ENCODE measurements around the gene RNF7. TPM values are rescaled to one million over a fixed set of nuclear protein-coding genes. Genes with fewer than 3 reads are reported as not detected.

Gene RNF7
- total and polyA plus RNA-seq, 2 of the 4 experiments (the other 2 are of a cell fraction) = 98.7 to 149 TPM

GRCh38 chr3:141740349-141740748 is 2.3 kb downstream of the RNF7 start:
- Histone ChIP-seq H3K27me3 (ENCODE audit: control insufficient read depth, insufficient read depth, low read length) (no peaks in the 10 kb centered on the region), H3K4ac (ENCODE audit: low read depth, low read length) (no peak overlapping the region), H2BK20ac (ENCODE audit: low read depth, low read length) (no peak overlapping the region), H4K5ac (ENCODE audit: low read depth, low read length) (no peak overlapping the region), H3K18ac (ENCODE audit: low read depth, low read length) (no peak overlapping the region), H2BK120ac (ENCODE audit: low read depth, low read length) (no peak overlapping the region), H4K91ac (ENCODE audit: insufficient read depth, low read depth, low read length) (no peak overlapping the region), H2AFZ (replicated peaks; ENCODE audit: low read length, poor library complexity) (no peak overlapping the region), H3K9me3 (ENCODE audit: control insufficient read depth, insufficient read depth, low read length) (no peaks in the 10 kb centered on the region), H3K4me3 (ENCODE audit: insufficient read depth, low read depth, low read length) (no peak overlapping the region), H4K20me1 (ENCODE audit: insufficient read depth, low read length) (peaks cover 39% of the 10 kb centered on the region), H3K14ac (replicated peaks; ENCODE audit: low read depth, low read length) (no peak overlapping the region), H3K4me1 (ENCODE audit: control insufficient read depth, insufficient read depth, low read length) (peaks cover 9% of the 10 kb centered on the region), H2AK5ac (ENCODE audit: low read depth, low read length) (no peak overlapping the region), H3K4me2 (ENCODE audit: low read depth, low read length) (peak overlapping the region; percentile 45; the same call in 1 of the 2 replicates), H3K27ac (ENCODE audit: insufficient read depth, low read length) (no peak overlapping the region), H2AK9ac (replicated peaks; ENCODE audit: low read depth, low read length, poor library complexity) (no peak overlapping the region), H2BK5ac (ENCODE audit: low read depth, low read length, poor library complexity, severe bottlenecking) (no peak overlapping the region), H3K23ac (ENCODE audit: low read depth, low read length) (no peak overlapping the region), H3K9me1 (ENCODE audit: insufficient read depth, low read length) (peaks cover 7% of the 10 kb centered on the region; the same call in 1 of the 2 replicates), H3K36me3 (ENCODE audit: control insufficient read depth, insufficient read depth, low read length) (peaks cover 8% of the 10 kb centered on the region), H3K9ac (ENCODE audit: low read depth, low read length) (no peak overlapping the region), H4K8ac (ENCODE audit: low read depth in 2 of 2, low read length in 2 of 2) (no peak overlapping the region), H3K79me1 (ENCODE audit: low read depth in 1 of 2, low read length in 2 of 2) (peaks cover 3 to 34% of the 10 kb centered on the region in 2 experiments), H3K56ac (ENCODE audit: extremely low read depth, insufficient read depth, low read length) (no peak overlapping the region), H2BK15ac (ENCODE audit: low read depth, low read length) (no peak overlapping the region)
- intact Hi-C loops (cut with micrococcal nuclease) = loop anchor here (5.0 kb wide), 1 partner anchor 537 kb away; no protein-coding TSS in a partner anchor
- dilution Hi-C loops (cut with HindIII; ENCODE audit: low sequenced_read_pairs, unreplicated experiment) = no loop called here
- POLR2A ChIA-PET (ENCODE audit: unreplicated experiment) = interaction anchor here (0.6 kb wide), 1 partner anchor 80 kb away, joined by 16 read pairs; no protein-coding TSS in a partner anchor
- ATAC-seq (ENCODE audit: low read depth) (no peak), DNase-seq (no peak)
- TF ChIP-seq RAD21 (IDR thresholded peaks at IDR 0.05; ENCODE audit: low read length) = no peak
- no peak for TF ChIP-seq MAFK (IDR thresholded peaks at IDR 0.05; ENCODE audit: low read depth, low read length)
- no peak for TF ChIP-seq SMC3 (IDR thresholded peaks at IDR 0.05; ENCODE audit: low read depth, low read length)
- no peak for TF ChIP-seq RCOR1 (IDR thresholded peaks at IDR 0.05; ENCODE audit: insufficient replicate concordance, low read length)
- TF ChIP-seq CTCF (conservative IDR thresholded peaks at IDR 0.05; ENCODE audit: low read depth, low read length) = no peak
- TF ChIP-seq FOS (IDR thresholded peaks at IDR 0.05; ENCODE audit: low read depth, low read length) = no peak
- no peak for TF ChIP-seq POLR2A (IDR thresholded peaks at IDR 0.05; ENCODE audit: low read depth, low read length)
- TF ChIP-seq CHD1 (IDR thresholded peaks at IDR 0.05; ENCODE audit: low read depth, low read length) = no peak
- TF ChIP-seq MAZ (IDR thresholded peaks at IDR 0.05; ENCODE audit: borderline replicate concordance, low read depth, low read length) = no peak
- no peak for TF ChIP-seq CEBPB (IDR thresholded peaks at IDR 0.05; ENCODE audit: low read depth, low read length)
- TF ChIP-seq, protein P1, sequence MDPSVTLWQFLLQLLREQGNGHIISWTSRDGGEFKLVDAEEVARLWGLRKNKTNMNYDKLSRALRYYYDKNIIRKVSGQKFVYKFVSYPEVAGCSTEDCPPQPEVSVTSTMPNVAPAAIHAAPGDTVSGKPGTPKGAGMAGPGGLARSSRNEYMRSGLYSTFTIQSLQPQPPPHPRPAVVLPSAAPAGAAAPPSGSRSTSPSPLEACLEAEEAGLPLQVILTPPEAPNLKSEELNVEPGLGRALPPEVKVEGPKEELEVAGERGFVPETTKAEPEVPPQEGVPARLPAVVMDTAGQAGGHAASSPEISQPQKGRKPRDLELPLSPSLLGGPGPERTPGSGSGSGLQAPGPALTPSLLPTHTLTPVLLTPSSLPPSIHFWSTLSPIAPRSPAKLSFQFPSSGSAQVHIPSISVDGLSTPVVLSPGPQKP (IDR thresholded peaks at IDR 0.05; ENCODE audit: borderline replicate concordance, low read depth, low read length) = no peak
- no peak for TF ChIP-seq BHLHE40 (IDR thresholded peaks at IDR 0.05; ENCODE audit: low read depth, low read length)
- no peak for TF ChIP-seq USF2 (IDR thresholded peaks at IDR 0.05; ENCODE audit: low read depth, low read length)
- TF ChIP-seq MXI1 (IDR thresholded peaks at IDR 0.05; ENCODE audit: borderline replicate concordance, low read depth, low read length) = no peak
- BruUV-seq (replicated peaks) = no TSS peak
- in situ Hi-C loops (cut with MboI; ENCODE audit: low sequenced_read_pairs) = no loop called here
- CTCF ChIA-PET = interaction anchor here (0.5 to 1.6 kb wide), 2 partner anchors 135 to 245 kb away, joined by 3 to 6 read pairs; no protein-coding TSS in a partner anchor

Measured in IMR-90 (cell line).